HPDE6-E6E7 (cell line): Measurements from ENCODE around the gene TMEM150C.
"Not testable (repeated sequence)": the region's sequence is repeated elsewhere in the genome, so short reads cannot be mapped to it uniquely, and the experiment has no call there.

Experiments used
- DNase-seq: peaks from one replicate; pipeline ENCODE4 v3.0.0; 2011; ENCODE audit warnings: missing footprints; ENCODE audit errors: extremely low spot score

The TMEM150C gene

DNA sequence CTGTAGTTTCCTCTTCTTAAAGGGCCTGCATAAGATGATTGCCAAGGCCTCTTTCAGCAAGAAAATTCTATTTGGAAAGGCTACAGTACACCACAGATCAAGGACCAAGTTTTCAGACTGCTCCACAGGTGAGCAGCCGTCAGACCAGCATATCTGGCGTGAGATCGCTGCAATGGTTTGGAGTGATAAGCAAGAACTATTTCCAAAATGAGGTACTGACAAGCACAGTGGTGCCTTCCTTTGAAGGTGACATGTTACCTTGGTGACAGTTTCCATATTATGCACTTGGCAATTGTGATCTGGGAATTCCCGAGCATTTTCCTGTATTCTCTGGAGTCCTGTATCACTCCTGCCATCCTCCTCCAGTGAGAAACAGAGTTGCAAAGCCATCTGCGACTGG is 7.3 kb upstream of the TMEM150C start:
- DNase-seq = no peak

DNA sequence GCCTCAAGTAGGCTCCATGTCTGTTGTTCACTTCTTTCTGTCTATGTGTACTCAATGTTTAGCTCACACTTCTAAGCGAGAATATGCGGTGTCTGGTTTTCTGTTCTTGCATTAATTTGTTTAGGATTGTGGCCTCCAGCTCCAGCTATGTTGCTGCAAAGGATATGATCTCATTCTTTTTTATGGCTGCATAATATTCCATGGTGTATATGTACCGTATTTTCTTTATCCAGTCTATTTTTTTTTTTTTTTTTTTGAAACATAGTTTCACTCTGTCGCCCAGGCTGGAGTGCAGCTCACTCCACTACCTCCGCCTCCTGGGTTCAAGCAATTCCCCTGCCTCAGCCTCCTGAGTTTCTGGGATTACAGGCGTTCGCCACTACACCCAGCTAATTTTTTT is 5.7 kb upstream of the TMEM150C start:
- DNase-seq = no peak

DNA sequence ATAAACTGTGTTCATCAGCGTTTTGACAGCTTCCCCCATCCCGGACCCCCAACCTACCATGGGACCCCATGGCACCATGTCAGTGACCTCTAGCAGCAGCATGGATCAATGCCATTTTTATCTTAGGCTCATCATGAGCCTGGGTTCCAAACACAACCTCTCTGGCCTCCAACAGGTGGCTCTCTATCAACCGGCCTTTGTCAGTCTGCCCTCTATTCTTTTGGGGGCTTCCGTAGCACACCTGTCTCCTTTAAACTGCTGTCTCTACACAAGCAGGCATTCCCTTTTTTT is 721 bp upstream of the TMEM150C start:
- no peak for DNase-seq

DNA sequence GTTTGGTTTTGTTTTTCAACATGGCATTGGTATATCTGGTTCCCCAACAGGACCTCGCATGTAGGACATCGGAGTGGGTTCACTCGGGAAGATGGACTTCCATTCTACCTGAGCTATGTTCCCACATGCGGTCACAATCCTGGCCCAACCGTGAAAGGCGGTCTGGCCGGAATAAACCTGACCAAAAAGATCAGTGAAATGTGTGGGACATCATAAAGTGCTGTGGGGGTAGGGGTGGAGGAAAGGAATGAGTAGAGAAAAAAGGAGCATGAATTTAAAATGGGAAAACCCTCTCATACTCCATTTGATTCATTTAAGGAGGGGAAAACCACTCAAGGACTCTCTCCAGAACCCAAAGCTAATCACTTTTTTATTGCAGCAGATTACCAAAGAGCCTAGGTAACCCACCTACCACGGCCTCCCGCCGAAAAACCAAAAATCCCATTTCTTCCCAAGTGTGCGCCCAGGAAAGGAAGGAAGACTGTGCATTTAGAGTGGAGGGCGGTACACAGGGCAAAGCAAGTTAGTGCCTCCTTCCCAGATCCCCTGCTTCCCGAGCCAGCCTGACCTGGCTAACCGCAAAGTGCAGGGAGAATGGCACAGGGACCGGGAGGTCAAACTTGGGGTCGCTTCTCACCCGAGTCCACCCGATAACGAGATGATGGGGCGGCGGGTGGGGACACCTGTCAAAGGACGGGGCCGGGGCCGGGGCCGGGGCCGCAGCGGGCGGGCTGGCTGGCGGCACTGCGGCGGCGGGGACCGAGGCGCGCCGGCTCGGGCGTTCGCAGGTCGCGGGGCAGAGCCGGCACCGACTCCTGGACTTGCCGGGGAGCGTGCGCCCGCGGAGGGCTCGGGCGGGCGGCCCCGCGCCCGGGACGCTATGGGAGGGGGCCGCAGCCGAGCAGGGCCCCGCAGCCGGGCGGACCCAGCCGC is 669 bp downstream of the TMEM150C start:
- no peak for DNase-seq

DNA sequence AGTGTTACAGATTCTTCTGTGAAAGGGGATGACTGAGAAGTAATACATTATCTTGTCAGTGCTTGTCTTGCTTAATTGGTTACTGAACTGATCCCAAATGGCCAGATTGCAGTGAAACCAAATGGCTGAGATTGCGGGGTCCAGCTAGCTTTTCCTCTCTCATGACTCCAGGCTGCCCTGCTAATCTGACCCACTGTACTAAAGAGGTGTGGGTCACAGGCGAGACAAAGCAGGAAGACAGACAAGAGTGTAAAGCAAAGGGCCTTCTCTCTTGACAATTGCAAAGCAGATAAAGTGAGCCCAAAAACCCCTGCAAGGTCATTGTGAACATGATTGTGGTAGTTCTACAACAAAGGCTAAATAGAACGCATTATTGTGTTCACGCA is 2.1 kb downstream of the TMEM150C start:
- DNase-seq = no peak

DNA sequence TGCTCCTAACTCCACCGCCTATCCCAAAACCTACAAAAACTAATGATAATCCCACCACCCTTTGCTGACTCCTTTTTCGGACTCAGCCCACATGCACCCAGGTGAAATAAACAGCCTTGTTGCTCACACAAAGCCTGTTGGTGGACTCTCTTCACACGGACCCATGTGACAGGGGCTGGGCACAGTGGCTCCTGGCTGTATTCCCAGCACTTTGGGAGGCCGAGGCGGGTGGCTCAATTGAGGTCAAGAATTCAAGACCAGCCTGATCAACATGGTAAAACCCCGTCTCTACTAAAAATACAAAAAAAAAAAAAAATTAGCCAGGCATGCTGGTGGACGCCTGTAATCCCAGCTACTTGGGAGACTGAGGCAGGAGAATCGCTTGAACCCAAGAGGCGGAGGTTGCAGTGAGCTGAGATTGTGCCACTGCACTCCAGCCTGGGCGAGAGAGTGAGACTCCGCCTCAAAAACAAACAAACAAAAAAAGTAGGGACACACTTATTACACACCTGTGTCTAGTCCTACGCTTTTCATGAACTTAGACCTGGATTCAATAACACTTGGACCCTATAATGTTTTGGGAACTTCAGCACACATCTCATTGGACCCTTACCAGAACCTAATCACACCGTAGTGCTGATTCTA is 2.6 kb downstream of the TMEM150C start:
- DNase-seq = not testable (repeated sequence)

DNA sequence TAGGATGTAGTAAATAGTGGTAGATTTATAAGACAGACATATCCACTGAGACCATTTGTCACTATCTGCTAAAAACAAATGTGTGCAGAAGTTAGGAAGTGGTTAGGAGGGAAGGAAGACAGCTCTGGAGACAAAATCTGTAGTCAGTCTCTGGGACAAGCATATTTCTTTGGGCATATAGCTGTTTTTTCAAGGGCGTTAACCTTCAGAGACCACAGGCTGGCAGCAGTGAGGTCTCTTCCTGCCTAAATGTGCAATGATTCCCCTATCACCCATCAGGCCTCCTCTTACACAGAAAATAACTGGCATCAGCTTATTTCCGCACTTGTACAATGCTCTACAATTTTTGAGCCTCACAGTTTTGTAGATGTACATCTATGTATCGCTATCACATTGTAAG is 6.5 kb downstream of the TMEM150C start:
- DNase-seq = no peak

DNA sequence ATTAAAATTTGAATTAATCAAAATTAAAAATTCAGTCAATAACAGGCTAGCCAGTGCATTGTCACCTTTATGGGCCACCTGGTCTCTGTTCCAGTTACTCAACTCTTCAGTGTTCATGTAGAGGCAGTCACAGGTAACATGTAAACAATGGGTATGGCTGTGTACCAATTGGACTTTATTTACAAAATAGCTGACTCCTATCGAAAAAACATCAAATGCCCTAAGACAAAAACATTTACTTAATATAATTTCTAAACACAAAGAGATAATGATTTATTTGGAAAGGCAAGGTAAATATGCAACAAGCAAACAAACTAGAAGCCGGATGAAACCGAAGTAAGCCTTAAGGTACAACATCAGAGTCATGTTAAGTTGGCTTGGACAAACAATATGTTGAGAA is 8.8 kb downstream of the TMEM150C start:
- DNase-seq = no peak

DNA sequence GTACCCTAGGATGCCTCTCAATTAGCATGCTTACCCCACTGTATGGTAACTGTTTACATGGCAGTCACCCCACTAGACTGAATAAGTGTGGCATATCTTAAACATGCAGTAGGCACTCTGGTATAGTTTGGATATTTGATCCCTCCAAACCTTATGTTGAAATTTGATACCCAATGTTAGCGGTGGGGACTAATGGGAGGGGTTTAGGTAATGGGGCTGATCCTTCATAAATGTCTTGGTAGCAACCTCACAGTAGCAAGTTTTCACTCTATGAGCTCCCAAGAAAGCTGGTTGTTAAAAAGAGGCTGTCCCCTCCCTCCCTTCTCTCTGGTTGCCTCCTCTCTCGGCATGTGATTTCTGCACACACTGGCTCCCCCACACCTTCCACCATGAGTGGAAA is 10.1 kb downstream of the TMEM150C start:
- no peak for DNase-seq

DNA sequence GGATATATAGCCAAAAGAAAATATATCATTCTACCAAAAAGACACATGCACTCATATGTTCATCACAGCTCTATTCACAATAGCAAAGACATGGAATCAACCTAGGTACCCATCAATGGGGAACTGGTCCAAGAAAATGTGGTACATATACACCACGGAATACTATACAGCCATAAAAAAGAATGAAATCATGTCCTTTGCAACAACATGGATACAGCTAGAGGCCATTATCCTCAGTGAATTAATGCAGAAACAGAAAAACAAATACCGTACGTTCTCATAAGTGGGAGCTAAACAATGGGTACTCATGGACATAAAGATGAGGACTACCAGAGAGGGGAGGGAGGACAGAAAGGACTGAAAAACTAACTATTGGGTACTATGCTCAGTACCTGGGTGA is 13.9 kb downstream of the TMEM150C start:
- not testable (repeated sequence) for DNase-seq

DNA sequence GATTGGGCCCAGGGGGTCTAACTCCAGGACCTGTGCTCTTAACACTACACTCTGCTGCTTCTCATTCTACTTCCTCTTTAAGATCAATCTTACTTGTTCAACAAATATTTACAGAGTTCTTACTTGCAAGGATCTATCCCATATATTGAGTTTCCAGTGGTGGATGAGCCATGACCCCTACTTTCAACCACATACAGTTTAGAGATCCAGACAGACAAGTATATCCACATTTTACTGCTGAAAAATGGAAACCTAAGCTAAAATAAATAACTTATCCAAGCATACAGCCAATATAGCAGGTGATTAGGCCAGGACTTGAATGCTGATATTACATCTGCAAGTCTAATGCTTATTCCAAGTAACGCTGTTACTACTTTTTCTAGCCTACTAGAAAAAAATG is 18.7 kb downstream of the TMEM150C start:
- DNase-seq = no peak

DNA sequence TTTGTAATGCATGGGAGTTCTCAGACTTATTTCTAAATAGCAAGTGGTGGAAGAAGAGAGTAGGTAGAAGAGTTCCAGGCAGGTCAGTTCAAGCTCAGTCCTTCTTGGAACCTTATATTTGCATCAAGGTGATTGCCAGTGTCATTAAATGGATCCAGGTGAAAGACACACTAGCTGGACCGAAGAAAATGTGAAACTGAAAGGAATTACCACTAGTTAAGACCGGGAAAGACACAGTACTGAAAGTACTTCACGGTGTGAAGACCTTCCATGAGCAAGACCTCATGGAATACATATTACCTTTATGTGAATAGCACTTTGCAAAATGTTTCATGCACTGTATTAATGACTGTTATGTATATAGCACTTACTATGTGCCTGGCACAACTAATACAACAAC is 19.1 kb downstream of the TMEM150C start:
- no peak for DNase-seq

DNA sequence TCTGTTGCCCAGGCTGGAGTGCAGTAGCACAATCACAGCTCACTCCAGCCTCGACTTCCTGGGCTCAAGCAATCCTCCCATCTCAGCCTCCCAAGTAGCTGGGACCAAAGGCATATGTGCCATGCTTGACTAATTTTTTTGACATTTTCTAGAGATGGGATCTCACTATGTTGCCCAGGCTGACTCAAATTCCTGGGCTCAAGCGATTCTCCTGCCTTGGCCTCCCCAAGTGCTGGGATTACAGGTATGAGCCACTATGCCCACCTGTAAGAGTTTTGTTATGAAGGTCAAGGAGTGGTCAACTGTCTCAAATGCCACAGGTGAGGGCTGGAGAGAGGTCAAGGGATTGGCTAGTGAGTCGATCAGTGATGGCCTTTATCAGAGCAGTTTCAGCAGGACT is 32.5 kb downstream of the TMEM150C start:
- no peak for DNase-seq

DNA sequence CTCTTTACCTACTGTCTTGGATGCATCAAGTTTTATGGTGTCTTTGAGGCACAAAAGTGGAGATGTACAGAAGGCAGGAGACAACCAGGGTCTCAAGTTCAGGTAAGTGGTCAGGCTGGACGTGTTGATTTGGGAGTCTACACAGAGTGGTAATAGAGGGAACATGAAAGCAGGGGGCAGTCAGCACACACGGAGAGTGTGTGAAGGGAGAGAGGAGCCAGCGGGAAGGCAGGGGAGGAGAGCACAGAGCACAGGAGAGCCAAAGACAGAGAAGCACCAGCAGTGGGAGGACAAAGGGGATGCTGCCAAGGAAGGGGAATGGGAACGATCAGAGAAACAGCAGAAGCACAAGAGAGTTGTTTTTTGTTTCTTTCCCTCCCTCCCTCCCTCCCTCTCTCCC is 32.9 kb downstream of the TMEM150C start:
- no peak for DNase-seq

DNA sequence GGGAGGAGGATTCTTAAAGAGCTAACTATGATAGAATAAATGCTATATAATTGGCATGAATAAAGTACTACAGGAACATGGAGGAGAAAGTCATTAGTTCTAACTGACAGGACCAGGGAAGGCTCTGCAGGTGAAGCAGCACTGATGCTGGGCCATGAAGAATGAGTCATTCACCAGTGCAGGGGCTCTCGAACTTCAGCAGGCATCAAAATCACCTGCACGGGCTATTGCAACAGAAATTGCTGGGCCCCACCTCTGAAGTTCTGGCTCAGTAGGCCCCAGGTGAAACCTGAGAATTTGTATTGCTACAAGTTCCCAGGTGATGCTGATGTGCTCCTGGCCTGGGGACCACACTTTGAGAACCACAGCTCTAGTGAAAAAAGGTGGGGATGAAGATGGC is 33.7 kb downstream of the TMEM150C start:
- no peak for DNase-seq

DNA sequence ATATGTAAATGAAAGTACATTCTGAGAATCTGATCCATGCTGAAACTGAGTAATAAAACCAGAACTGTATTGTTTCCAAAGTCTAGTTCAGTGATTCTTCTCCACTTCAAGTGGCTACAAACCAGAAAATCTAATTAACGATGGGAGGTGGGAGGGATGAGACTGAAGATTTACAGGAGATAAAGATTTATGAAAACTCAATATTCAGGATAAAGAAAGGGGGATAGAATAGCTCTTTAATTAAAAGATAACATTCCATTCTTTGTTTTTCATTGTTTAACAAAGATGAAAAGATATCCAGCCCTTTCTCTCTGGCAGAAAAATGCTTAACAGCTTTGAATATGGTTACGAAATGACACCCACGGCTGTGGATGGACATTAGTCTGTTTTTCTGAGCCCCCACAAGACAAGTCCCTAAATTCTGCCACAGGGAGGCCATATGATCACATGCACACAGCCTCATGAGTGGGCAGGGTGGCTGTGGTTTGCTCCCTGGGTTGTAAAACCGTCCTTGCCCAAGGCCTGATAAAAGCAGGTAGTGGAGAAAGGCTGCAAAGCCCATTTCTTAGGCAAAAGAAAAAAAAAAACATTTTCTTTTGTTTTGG is 36.4 kb downstream of the TMEM150C start:
- DNase-seq = no peak

DNA sequence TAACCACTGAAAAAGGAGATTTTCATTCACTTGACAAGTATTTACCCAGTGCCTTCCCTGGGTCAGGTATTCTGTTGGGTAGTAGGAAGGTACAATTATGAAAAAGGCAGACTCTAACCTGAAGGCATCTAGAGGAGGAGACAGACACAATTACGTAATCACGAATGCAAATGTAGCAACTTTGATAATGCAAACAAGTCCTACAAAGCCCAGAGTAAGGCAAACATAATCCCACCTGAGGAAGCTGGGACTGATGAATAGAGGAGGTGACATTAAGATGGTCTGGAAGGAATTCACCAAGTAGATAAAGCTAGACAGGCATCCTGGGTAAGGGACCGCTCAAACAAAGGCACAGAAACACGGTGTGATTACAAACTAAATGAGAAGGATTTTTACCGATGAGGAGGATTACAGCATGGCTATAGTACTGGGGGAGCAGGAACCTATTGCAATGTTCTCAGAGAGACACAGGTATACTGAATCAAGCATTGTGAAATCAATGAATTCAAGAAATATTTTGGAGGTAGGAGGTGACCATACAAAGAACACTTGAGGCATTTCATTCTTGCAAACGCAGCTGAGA is 37.1 kb downstream of the TMEM150C start:
- DNase-seq = no peak

DNA sequence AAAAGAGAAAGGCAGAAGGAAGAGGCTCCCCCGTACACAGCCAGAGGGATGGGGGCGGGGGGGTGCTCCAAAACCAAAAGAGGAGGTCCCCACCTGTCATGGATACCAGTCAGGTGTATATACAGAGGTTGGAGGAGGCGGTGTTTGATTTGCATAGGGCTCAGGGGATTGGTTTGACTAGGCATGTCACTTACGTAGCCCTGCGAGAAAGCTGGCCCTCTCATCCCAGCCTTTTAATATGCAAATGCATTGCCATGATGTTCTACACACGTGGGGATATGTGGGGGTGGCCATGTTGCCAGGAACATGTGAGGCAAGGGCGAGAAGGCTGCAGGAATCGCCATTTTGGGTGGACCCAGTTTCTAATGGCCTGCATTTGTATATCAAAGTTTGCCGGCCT is 38.6 kb downstream of the TMEM150C start:
- DNase-seq = no peak

DNA sequence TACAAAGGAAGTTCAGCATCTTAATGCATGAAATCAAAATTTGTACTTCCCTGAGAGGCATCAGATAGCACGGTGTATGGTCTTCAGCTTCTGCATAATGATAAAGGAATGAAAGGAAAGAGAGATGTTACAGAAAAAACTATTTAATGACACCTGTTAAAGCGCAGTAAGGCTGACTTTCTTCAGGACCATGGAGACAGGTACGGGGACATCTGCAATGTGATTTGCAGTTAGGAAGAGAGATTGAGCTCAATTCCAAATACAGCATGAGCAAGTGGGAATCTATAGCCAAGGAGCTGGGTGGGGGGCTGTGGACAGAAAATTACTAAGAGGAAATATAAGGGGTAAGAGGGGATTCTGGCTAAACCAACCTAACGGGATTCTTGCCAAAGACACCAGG is 39.3 kb downstream of the TMEM150C start:
- no peak for DNase-seq

DNA sequence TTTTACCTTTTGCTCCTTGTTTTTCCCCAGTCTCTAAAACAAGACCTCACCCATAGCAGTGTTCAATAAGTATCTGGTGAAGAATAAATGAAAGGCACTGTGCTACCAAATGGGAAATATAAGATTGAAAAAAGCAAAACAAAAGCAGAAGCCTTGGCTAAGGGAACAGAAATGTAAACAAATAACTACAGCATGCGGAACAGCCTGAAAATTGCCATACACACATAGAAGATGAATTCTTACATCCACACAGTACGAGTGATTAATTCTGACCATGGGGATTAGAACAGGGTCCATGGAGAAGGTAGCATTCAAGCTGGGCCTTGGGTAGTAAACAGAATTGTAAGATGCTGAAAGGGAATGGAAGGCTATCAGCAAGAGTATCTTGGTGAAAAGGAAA is 40.5 kb downstream of the TMEM150C start:
- DNase-seq = no peak

DNA sequence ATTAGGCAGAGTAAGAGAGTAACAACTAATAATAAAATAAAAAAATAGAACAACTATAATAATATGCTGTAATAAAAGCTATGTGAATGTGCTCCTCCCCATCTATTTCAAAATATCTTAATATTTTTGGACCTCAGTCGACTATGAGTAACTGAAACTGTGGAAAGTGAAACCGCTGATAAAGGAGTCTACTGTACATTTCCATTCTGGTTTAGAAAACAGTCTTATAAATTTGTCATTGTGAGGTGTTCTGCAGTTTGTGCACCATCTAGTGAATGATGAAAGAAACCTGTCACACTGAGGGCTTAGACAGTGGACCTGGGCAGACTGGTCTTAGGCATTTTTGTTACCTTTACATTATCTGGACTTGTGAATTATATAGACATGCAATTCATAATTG is 42.0 kb downstream of the TMEM150C start:
- DNase-seq = no peak

DNA sequence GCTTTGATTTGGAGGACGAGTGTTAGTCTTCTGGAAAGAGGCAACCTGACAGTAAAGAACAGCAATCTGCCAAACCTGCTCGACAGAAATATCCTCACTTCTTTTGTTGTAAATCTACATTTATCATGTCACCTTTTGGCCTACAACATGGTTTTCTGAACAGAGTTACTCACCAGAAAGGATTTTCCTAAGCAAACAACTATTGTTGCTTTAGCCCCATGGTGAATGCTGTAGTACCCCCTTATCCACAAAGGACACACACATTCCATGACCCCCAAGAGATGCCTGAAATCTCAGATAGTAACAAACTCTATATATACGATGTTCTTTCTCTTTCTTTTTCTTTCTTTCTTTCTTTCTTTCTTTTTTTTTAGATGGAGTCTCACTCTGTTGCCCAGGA is 42.7 kb downstream of the TMEM150C start:
- no peak for DNase-seq

DNA sequence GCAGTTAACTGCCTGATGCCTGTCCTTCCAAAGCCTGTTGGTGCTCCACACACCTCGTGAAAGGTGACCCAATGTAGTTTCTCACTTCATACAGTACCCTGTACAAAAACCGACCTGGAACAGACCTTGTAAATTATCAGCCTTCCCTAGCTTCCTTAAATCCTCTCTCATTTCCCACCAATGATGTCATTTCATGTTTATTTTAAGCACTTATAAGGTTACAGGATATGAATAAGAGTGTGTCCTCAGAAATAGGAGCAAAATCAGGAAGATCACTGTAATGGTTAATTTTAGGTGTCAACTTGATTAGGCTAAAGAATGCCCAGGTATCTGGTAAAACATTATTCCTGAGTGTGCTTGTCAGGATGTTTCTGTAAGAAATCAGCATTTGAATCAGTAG is 44.7 kb downstream of the TMEM150C start:
- no peak for DNase-seq
